ENCODE results near the gene RADX. TPM values are rescaled to one million over a fixed set of nuclear protein-coding genes. Genes with fewer than 3 reads are reported as not detected.

RADX gene
- total RNA-seq, 1 donor from 2014 or later = 7.5 TPM

- Mint-ChIP-seq H3K4me1 (ENCODE audit: low read depth, unreplicated experiment) (no peaks in the 10 kb centered on the region), H3K4me3 (ENCODE audit: unreplicated experiment) (no peak overlapping the region), H3K9me3 (ENCODE audit: unreplicated experiment) (peaks cover 2% of the 10 kb centered on the region), H3K36me3 (ENCODE audit: unreplicated experiment) (no peaks in the 10 kb centered on the region), H3K27ac (ENCODE audit: unreplicated experiment) (no peak overlapping the region), H3K27me3 (ENCODE audit: unreplicated experiment) (peaks cover 2% of the 10 kb centered on the region)
- no peak for TF ChIP-seq CTCF (IDR thresholded peaks at IDR 0.05; ENCODE audit: partially characterized antibody, unreplicated experiment)
- no peak for DNase-seq
Measured at GRCh38 chrX:106696502-106696901, 84.7 kb downstream of the RADX start.

- no peak overlapping the region for H3K4me3 Mint-ChIP-seq (ENCODE audit: unreplicated experiment)
- peaks cover 2% of the 10 kb centered on the region for H3K27me3 Mint-ChIP-seq (ENCODE audit: unreplicated experiment)
- H3K36me3 Mint-ChIP-seq (ENCODE audit: unreplicated experiment) = no peaks in the 10 kb centered on the region
- H3K27ac Mint-ChIP-seq (ENCODE audit: unreplicated experiment) = no peak overlapping the region
- peaks cover under 1% of the 10 kb centered on the region for H3K9me3 Mint-ChIP-seq (ENCODE audit: unreplicated experiment)
- no peak for DNase-seq
- no peaks in the 10 kb centered on the region for H3K4me1 Mint-ChIP-seq (ENCODE audit: low read depth, unreplicated experiment)
- no peak for TF ChIP-seq CTCF (IDR thresholded peaks at IDR 0.05; ENCODE audit: partially characterized antibody, unreplicated experiment)
Measured at GRCh38 chrX:106698693-106699092, 86.9 kb downstream of the RADX start.

DNA sequence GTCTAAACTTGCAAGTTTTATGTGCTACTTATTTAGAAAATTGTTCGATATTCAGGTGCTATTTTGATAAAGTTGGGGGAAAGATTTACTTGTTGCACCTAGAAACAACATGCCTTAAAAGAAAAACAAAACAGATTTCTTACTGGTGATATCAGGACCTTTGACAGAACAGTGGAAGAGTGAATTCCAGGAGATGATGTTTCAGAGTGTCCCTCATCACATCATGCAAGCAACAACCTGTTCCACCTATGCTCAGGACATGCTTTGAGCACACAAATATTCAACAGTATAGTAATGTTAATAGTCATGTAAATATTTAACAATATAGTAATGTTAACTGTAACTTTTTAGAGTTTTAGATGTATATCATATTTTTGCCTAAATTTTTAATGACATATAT, 90.9 kb downstream of the RADX start:
- TF ChIP-seq CTCF (IDR thresholded peaks at IDR 0.05; ENCODE audit: partially characterized antibody, unreplicated experiment) = no peak
- no peaks in the 10 kb centered on the region for H3K36me3 Mint-ChIP-seq (ENCODE audit: unreplicated experiment)
- DNase-seq = no peak
- H3K9me3 Mint-ChIP-seq (ENCODE audit: unreplicated experiment) = peaks cover 1% of the 10 kb centered on the region
- H3K4me3 Mint-ChIP-seq (ENCODE audit: unreplicated experiment) = no peak overlapping the region
- H3K27me3 Mint-ChIP-seq (ENCODE audit: unreplicated experiment) = peaks cover 2% of the 10 kb centered on the region
- H3K4me1 Mint-ChIP-seq (ENCODE audit: low read depth, unreplicated experiment) = no peaks in the 10 kb centered on the region
- no peak overlapping the region for H3K27ac Mint-ChIP-seq (ENCODE audit: unreplicated experiment)

DNA sequence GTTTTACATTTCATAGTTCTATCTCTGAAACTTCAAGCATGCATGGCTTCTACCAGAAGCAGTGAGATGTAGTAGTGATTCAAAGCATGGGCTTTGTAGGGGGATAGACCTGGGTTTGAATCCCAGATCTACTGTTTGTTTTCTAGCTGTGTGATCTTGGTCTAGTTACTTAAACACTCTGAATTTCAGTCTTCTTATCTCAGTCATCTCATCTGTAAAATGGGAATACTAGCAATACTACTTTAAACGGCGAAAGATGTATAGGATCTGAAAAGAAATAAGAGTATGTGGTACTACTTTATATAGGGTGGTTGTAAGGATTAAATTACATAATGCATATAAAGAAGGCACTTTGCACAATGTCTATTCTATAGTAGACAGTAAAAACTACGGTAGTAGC, 94.7 kb downstream of the RADX start:
- Mint-ChIP-seq H3K4me1 (ENCODE audit: low read depth, unreplicated experiment) (peaks cover 4% of the 10 kb centered on the region), H3K36me3 (ENCODE audit: unreplicated experiment) (no peaks in the 10 kb centered on the region), H3K4me3 (ENCODE audit: unreplicated experiment) (no peak overlapping the region), H3K9me3 (ENCODE audit: unreplicated experiment) (peaks cover 1% of the 10 kb centered on the region), H3K27ac (ENCODE audit: unreplicated experiment) (no peak overlapping the region), H3K27me3 (ENCODE audit: unreplicated experiment) (no peaks in the 10 kb centered on the region)
- no peak for TF ChIP-seq CTCF (IDR thresholded peaks at IDR 0.05; ENCODE audit: partially characterized antibody, unreplicated experiment)
- no peak for DNase-seq

DNA sequence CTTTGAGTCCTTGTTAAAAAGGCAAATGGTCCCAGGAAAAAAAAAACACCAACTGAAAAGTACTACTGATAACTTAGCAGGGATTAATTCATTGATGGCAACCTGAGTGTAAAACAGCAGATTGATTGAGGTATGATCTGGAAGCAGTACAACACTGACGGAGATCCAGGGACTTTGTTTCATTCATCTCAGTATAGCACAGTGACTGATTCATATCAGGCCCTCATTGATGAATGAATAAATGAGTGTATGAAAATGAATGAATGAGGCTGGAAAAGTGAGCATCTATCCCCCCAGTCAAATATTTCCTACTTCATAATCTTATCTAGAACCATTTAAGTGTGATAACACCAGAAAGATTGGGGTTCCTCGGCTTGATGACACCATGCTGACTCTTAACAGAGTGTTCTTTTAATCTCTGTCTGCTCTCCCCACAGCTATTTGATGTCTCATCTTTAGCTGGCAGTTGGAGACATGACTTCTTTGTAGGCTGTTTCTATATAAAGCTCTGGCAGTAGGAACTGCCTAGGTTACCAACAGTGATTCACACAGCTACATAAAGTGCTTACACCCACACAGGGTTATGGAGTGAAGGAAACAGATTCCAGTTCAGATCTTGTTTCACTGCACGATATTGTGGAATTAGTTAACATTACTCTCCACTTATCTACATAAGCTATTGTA, 96.1 kb downstream of the RADX start:
- Mint-ChIP-seq H3K4me1 (ENCODE audit: low read depth, unreplicated experiment) (peaks cover 4% of the 10 kb centered on the region), H3K9me3 (ENCODE audit: unreplicated experiment) (peaks cover 1% of the 10 kb centered on the region), H3K27ac (ENCODE audit: unreplicated experiment) (no peak overlapping the region), H3K36me3 (ENCODE audit: unreplicated experiment) (no peaks in the 10 kb centered on the region), H3K27me3 (ENCODE audit: unreplicated experiment) (no peaks in the 10 kb centered on the region), H3K4me3 (ENCODE audit: unreplicated experiment) (no peak overlapping the region)
- TF ChIP-seq CTCF (IDR thresholded peaks at IDR 0.05; ENCODE audit: partially characterized antibody, unreplicated experiment) = no peak
- DNase-seq = no peak
